Smooth muscle cell (in vitro differentiated cells): Measurements from ENCODE around the gene PLEKHA5. TPM values are rescaled to one million over a fixed set of nuclear protein-coding genes. Genes with fewer than 3 reads are reported as not detected.
A peak's percentile ranks its signal among the peaks of the same experiment; 100 is the strongest.

Experiments used
- DNase-seq: peaks from one replicate; lab custom pipeline; 2025; ENCODE audit not compliant: unreplicated experiment; lab: John Stamatoyannopoulos, UW
- H2AFZ ChIP-seq: fragments of 200-600 bp; sonication (generic); 2 replicates; pipeline ENCODE4 v1.6.0; 2016; ENCODE audit warnings: antibody characterized with exemption, low read depth, mild to moderate bottlenecking
- H3F3A ChIP-seq: fragments of 200-600 bp; sonication (generic); 2 replicates; pipeline ENCODE4 v1.6.0; 2017; ENCODE audit warnings: antibody characterized with exemption, low read depth
- H3K27ac ChIP-seq: fragments of 200-600 bp; sonication (generic); 2 replicates; pipeline ENCODE4 v1.5.1; 2016; ENCODE audit warnings: low read depth, mild to moderate bottlenecking
- H3K27me3 ChIP-seq: fragments of 200-600 bp; sonication (generic); 2 replicates; pipeline ENCODE4 v1.6.1; 2016; ENCODE audit warnings: low read depth, mild to moderate bottlenecking
- H3K36me3 ChIP-seq: fragments of 200-600 bp; sonication (generic); 2 replicates; pipeline ENCODE4 v1.5.1; 2016; ENCODE audit warnings: low read depth
- H3K4me1 ChIP-seq: fragments of 200-600 bp; sonication (generic); 2 replicates; pipeline ENCODE4 v1.5.1; 2016; ENCODE audit warnings: low read depth
- H3K4me2 ChIP-seq: fragments of 200-600 bp; sonication (generic); 2 replicates; pipeline ENCODE4 v1.6.0; 2016; ENCODE audit warnings: mild to moderate bottlenecking
- H3K4me3 ChIP-seq: fragments of 200-600 bp; sonication (generic); 2 replicates; pipeline ENCODE4 v1.5.1; 2016; ENCODE audit warnings: mild to moderate bottlenecking
- H3K79me2 ChIP-seq: fragments of 200-600 bp; sonication (generic); 2 replicates; pipeline ENCODE4 v1.6.0; 2016; ENCODE audit warnings: low read depth, mild to moderate bottlenecking
- H3K9ac ChIP-seq: fragments of 200-600 bp; sonication (generic); 2 replicates; pipeline ENCODE4 v1.6.0; 2016; ENCODE audit warnings: low read depth
- H3K9me3 ChIP-seq: fragments of 200-600 bp; sonication (generic); replicated peaks from 2 replicates; pipeline ENCODE4 v1.5.1; 2016; ENCODE audit warnings: low read depth
- H4K20me1 ChIP-seq: fragments of 200-600 bp; sonication (generic); 2 replicates; pipeline ENCODE4 v1.6.0; 2016; ENCODE audit warnings: low read depth
- WGBS: methylation state at CpG from one replicate; pipeline ENCODE4 v1.1.7; 2016; ENCODE audit warnings: low lambda C conversion rate; 5-methylcytosine and 5-hydroxymethylcytosine counted together
- polyA plus RNA-seq: library from polyadenylated mRNA; unstranded; fragments of >200 nt; fragmentation: Nextera tagmentation; extraction: Ambion mirVana; gene quantifications from 2 replicates; pipeline ENCODE4 v1.2.1, GENCODE V29; 2016
- total RNA-seq: library from RNA; depleted of rRNA; stranded (reverse); fragments of >200 nt; gene quantifications from 2 replicates; pipeline ENCODE4 v1.2.3, GENCODE V29; 2014
- TF ChIP-seq, protein P1 (sequence below): fragments of 200-600 bp; sonication (generic); IDR thresholded peaks from 2 replicates; pipeline ENCODE4 v1.5.1; 2017; ENCODE audit warnings: borderline replicate concordance, mild to moderate bottlenecking, antibody characterized with exemption; ENCODE audit not compliant: insufficient read depth, poor library complexity, severe bottlenecking

The PLEKHA5 gene
- total and polyA plus RNA-seq, 2 experiments from 2014 or later = 21.4 to 43.1 TPM

- no peak overlapping the region for H2AFZ ChIP-seq
- H3K27ac ChIP-seq = peak overlapping the region; percentile 83
- no peaks in the 10 kb centered on the region for H3K36me3 ChIP-seq
- WGBS = 2% methylated on average over 2 of the region's 2 CpGs
- peaks cover 4% of the 10 kb centered on the region for H4K20me1 ChIP-seq
- peaks cover 25% of the 10 kb centered on the region for H3F3A ChIP-seq
- no peak overlapping the region for H3K4me3 ChIP-seq
- H3K79me2 ChIP-seq = peaks cover 57% of the 10 kb centered on the region
- no peaks in the 10 kb centered on the region for H3K9me3 ChIP-seq
- no peak for DNase-seq
- no peaks in the 10 kb centered on the region for H3K27me3 ChIP-seq
- H3K4me2 ChIP-seq = peak overlapping the region; percentile 70
- peak overlapping the region; percentile 15 for H3K9ac ChIP-seq
- H3K4me1 ChIP-seq = peaks cover 34% of the 10 kb centered on the region
- TF ChIP-seq, protein P1, sequence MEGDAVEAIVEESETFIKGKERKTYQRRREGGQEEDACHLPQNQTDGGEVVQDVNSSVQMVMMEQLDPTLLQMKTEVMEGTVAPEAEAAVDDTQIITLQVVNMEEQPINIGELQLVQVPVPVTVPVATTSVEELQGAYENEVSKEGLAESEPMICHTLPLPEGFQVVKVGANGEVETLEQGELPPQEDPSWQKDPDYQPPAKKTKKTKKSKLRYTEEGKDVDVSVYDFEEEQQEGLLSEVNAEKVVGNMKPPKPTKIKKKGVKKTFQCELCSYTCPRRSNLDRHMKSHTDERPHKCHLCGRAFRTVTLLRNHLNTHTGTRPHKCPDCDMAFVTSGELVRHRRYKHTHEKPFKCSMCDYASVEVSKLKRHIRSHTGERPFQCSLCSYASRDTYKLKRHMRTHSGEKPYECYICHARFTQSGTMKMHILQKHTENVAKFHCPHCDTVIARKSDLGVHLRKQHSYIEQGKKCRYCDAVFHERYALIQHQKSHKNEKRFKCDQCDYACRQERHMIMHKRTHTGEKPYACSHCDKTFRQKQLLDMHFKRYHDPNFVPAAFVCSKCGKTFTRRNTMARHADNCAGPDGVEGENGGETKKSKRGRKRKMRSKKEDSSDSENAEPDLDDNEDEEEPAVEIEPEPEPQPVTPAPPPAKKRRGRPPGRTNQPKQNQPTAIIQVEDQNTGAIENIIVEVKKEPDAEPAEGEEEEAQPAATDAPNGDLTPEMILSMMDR = no peak
Observed at GRCh38 chr12:19198272-19198671, 68.7 kb downstream of the PLEKHA5 start.

GRCh38 chr12:19199332-19199731, 69.8 kb downstream of the PLEKHA5 start:
- peak overlapping the region; percentile 70 for H3K4me2 ChIP-seq
- peak overlapping the region; percentile 83 for H3K27ac ChIP-seq
- H2AFZ ChIP-seq = no peak overlapping the region
- peaks cover 25% of the 10 kb centered on the region for H3F3A ChIP-seq
- H3K4me1 ChIP-seq = peaks cover 37% of the 10 kb centered on the region
- no peak for DNase-seq
- no peak overlapping the region for H3K4me3 ChIP-seq
- H3K9me3 ChIP-seq = no peaks in the 10 kb centered on the region
- H3K9ac ChIP-seq = no peak overlapping the region
- WGBS = 61% methylated on average over 1 of the region's 1 CpG
- H4K20me1 ChIP-seq = peaks cover 4% of the 10 kb centered on the region
- H3K79me2 ChIP-seq = peaks cover 57% of the 10 kb centered on the region
- H3K27me3 ChIP-seq = no peaks in the 10 kb centered on the region
- TF ChIP-seq, protein P1 = no peak
- no peaks in the 10 kb centered on the region for H3K36me3 ChIP-seq

GRCh38 chr12:19200261-19200660, 70.7 kb downstream of the PLEKHA5 start:
- Histone ChIP-seq H3K4me2 (peak overlapping the region; percentile 70), H3K27ac (peak overlapping the region; percentile 83), H3K36me3 (no peaks in the 10 kb centered on the region), H3K4me3 (no peak overlapping the region), H3F3A (peaks cover 25% of the 10 kb centered on the region), H3K27me3 (no peaks in the 10 kb centered on the region), H4K20me1 (peaks cover 4% of the 10 kb centered on the region), H2AFZ (no peak overlapping the region), H3K9me3 (no peaks in the 10 kb centered on the region), H3K4me1 (peaks cover 43% of the 10 kb centered on the region), H3K79me2 (peaks cover 57% of the 10 kb centered on the region), H3K9ac (peak overlapping the region; percentile 33)
- WGBS = 33% methylated on average over 1 of the region's 1 CpG
- no peak for DNase-seq
- TF ChIP-seq, protein P1 = no peak

DNA sequence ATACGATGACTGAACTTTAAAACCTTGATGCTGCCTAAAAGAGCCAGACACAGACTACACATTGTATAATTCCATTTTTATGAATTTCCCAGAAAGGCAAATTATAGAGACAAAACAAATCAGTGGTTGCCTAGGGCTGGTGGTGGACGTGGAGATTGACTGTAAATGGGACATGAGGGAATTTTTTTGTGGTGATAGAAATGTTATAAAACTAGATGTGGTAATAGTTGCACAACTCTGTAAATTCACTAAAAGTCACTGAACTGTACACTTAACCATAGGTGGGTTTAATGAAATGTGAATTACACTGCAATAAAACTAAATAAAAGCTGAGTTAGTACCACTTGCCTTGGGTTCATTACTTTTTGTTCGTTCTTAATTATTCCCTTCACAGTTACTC, 72.1 kb downstream of the PLEKHA5 start:
- no peak overlapping the region for H3K4me2 ChIP-seq
- H4K20me1 ChIP-seq = peaks cover 4% of the 10 kb centered on the region
- no peaks in the 10 kb centered on the region for H3K27me3 ChIP-seq
- peaks cover 60% of the 10 kb centered on the region for H3K79me2 ChIP-seq
- DNase-seq = no peak
- peaks cover 49% of the 10 kb centered on the region for H3K4me1 ChIP-seq
- H3K4me3 ChIP-seq = no peak overlapping the region
- H3F3A ChIP-seq = peaks cover 25% of the 10 kb centered on the region
- peak overlapping the region; percentile 83 for H3K27ac ChIP-seq
- no peak overlapping the region for H2AFZ ChIP-seq
- TF ChIP-seq, protein P1 = no peak
- H3K9me3 ChIP-seq = no peaks in the 10 kb centered on the region
- no peak overlapping the region for H3K9ac ChIP-seq
- H3K36me3 ChIP-seq = no peaks in the 10 kb centered on the region
- whole genome bisulfite sequencing = 69% methylated on average over 3 of the region's 3 CpGs
